Hepatocyte (in vitro differentiated cells): ENCODE results near the gene MACF1. TPM values are rescaled to one million over a fixed set of nuclear protein-coding genes. Genes with fewer than 3 reads are reported as not detected.

Experiments
- DNase-seq: peaks from one replicate; pipeline ENCODE4 v3.0.0-alpha.2; 2016; ENCODE audit warnings: low spot score
- H2AFZ ChIP-seq: fragments of 200-600 bp; sonication (generic); 2 replicates; pipeline ENCODE4 v1.6.0; 2016; ENCODE audit warnings: antibody characterized with exemption, mild to moderate bottlenecking
- H3K27ac ChIP-seq: fragments of 200-600 bp; sonication (generic); 2 replicates; pipeline ENCODE4 v1.5.1; 2016; ENCODE audit warnings: mild to moderate bottlenecking
- H3K27me3 ChIP-seq: fragments of 200-600 bp; sonication (generic); 2 replicates; pipeline ENCODE4 v1.6.1; 2016
- H3K36me3 ChIP-seq: fragments of 200-600 bp; sonication (generic); replicated peaks from 2 replicates; pipeline ENCODE4 v1.5.1; 2016; ENCODE audit warnings: low read depth; ENCODE audit not compliant: insufficient read depth
- H3K4me1 ChIP-seq: fragments of 200-600 bp; sonication (generic); 2 replicates; pipeline ENCODE4 v1.5.1; 2016; ENCODE audit warnings: mild to moderate bottlenecking, moderate library complexity; ENCODE audit not compliant: insufficient read depth
- H3K4me2 ChIP-seq: fragments of 200-600 bp; sonication (generic); 2 replicates; pipeline ENCODE4 v1.6.0; 2016
- H3K4me3 ChIP-seq: fragments of 200-600 bp; sonication (generic); 2 replicates; pipeline ENCODE4 v1.5.1; 2016; ENCODE audit warnings: mild to moderate bottlenecking
- H3K79me2 ChIP-seq: fragments of 200-600 bp; sonication (generic); 2 replicates; pipeline ENCODE4 v1.6.0; 2017; ENCODE audit warnings: mild to moderate bottlenecking
- H3K9me2 ChIP-seq: fragments of 200-600 bp; sonication (generic); replicated peaks from 2 replicates; pipeline ENCODE4 v1.6.0; 2017; ENCODE audit warnings: mild to moderate bottlenecking; ENCODE audit not compliant: insufficient read depth
- H3K9me3 ChIP-seq: fragments of 200-600 bp; sonication (generic); 2 replicates; pipeline ENCODE4 v1.5.1; 2016; ENCODE audit warnings: low read depth, mild to moderate bottlenecking
- H4K20me1 ChIP-seq: fragments of 200-600 bp; sonication (generic); 2 replicates; pipeline ENCODE4 v1.6.0; 2016; ENCODE audit warnings: mild to moderate bottlenecking; ENCODE audit not compliant: insufficient read depth, poor library complexity, severe bottlenecking
- CTCF ChIP-seq: fragments of 200-600 bp; sonication (generic); IDR thresholded peaks from 2 replicates; pipeline ENCODE4 v1.5.1; 2016; ENCODE audit warnings: antibody characterized with exemption, mild to moderate bottlenecking; ENCODE audit not compliant: poor library complexity
- EZH2 ChIP-seq: fragments of 200-600 bp; sonication (generic); IDR thresholded peaks from 2 replicates; pipeline ENCODE4 v1.6.1; 2016; ENCODE audit warnings: antibody characterized with exemption, mild to moderate bottlenecking, borderline replicate concordance
- EZH2phosphoT487 ChIP-seq: fragments of 200-600 bp; sonication (generic); IDR thresholded peaks from one replicate; pipeline ENCODE4 v1.6.1; 2018; ENCODE audit warnings: antibody characterized with exemption, mild to moderate bottlenecking, low read depth, moderate library complexity; ENCODE audit not compliant: unreplicated experiment, severe bottlenecking
- WGBS: methylation state at CpG from one replicate; pipeline ENCODE4 v1.1.6; 2016; ENCODE audit warnings: low lambda C conversion rate; ENCODE audit errors: missing lambda C conversion rate; 5-methylcytosine and 5-hydroxymethylcytosine counted together
- polyA plus RNA-seq: library from polyadenylated mRNA; unstranded; fragments of >200 nt; fragmentation: Nextera tagmentation; extraction: Ambion mirVana; gene quantifications from 2 replicates; pipeline ENCODE4 v1.2.1, GENCODE V29; 2016
- total RNA-seq: library from RNA; depleted of rRNA; stranded (reverse); fragments of >200 nt; gene quantifications from 2 replicates; pipeline ENCODE4 v1.2.3, GENCODE V29; 2014

Gene MACF1
- total and polyA plus RNA-seq, 2 experiments from 2014 or later, result 47.1 to 136 TPM

GRCh38 chr1:39406533-39407450 is 202.3 kb downstream of the MACF1 start:
- WGBS, result 76% methylated on average over 7 of the region's 7 CpGs
- Histone ChIP-seq H3K27ac (peak overlapping the region; percentile 96), H3K4me3 (no peak overlapping the region), H4K20me1 (peaks cover 17% of the 10 kb centered on the region), H3K9me2 (no peaks in the 10 kb centered on the region), H3K4me2 (peak overlapping the region; percentile 81), H3K79me2 (peaks cover 40% of the 10 kb centered on the region), H3K27me3 (no peaks in the 10 kb centered on the region), H2AFZ (no peak overlapping the region), H3K36me3 (no peaks in the 10 kb centered on the region), H3K4me1 (peaks cover 42% of the 10 kb centered on the region), H3K9me3 (no peaks in the 10 kb centered on the region)
- DNase-seq, result no peak
- no peak for TF ChIP-seq EZH2
- TF ChIP-seq CTCF, result no peak
- TF ChIP-seq EZH2phosphoT487, result no peak

GRCh38 chr1:39407510-39407895 is 203.0 kb downstream of the MACF1 start:
- peak overlapping the region; percentile 81 for H3K4me2 ChIP-seq
- no peaks in the 10 kb centered on the region for H3K36me3 ChIP-seq
- H3K27ac ChIP-seq, result peak overlapping the region; percentile 96
- peaks cover 45% of the 10 kb centered on the region for H3K4me1 ChIP-seq
- no peak overlapping the region for H3K4me3 ChIP-seq
- H3K9me3 ChIP-seq, result no peaks in the 10 kb centered on the region
- no peaks in the 10 kb centered on the region for H3K27me3 ChIP-seq
- H3K9me2 ChIP-seq, result no peaks in the 10 kb centered on the region
- no peak overlapping the region for H2AFZ ChIP-seq
- no peak for DNase-seq
- WGBS, result 62% methylated on average over 6 of the region's 6 CpGs
- TF ChIP-seq CTCF (no peak), EZH2 (no peak), EZH2phosphoT487 (no peak)
- H4K20me1 ChIP-seq, result peaks cover 23% of the 10 kb centered on the region
- peaks cover 47% of the 10 kb centered on the region for H3K79me2 ChIP-seq

- Histone ChIP-seq H3K79me2 (peaks cover 51% of the 10 kb centered on the region), H3K4me2 (peak overlapping the region; percentile 81), H3K9me3 (no peaks in the 10 kb centered on the region), H2AFZ (peak overlapping the region; percentile 50), H3K4me1 (peaks cover 45% of the 10 kb centered on the region), H3K36me3 (no peaks in the 10 kb centered on the region), H3K27me3 (no peaks in the 10 kb centered on the region), H3K27ac (peak overlapping the region; percentile 96), H3K9me2 (no peaks in the 10 kb centered on the region), H4K20me1 (peaks cover 23% of the 10 kb centered on the region), H3K4me3 (peak overlapping the region; percentile 55)
- WGBS, result 3% methylated on average over 34 of the region's 38 CpGs
- peak; percentile 68 for DNase-seq
- TF ChIP-seq EZH2 (no peak), CTCF (no peak), EZH2phosphoT487 (no peak)
Observed at GRCh38 chr1:39407896-39408640, 203.6 kb downstream of the MACF1 start.
